HepG2 (cell line): ENCODE results near the gene CEP128. TPM values are rescaled to one million over a fixed set of nuclear protein-coding genes. Genes with fewer than 3 reads are reported as not detected.
A peak's percentile ranks its signal among the peaks of the same experiment; 100 is the strongest.

ENCODE experiments used
- BHLHE40 ChIP-seq: IDR thresholded peaks from 2 replicates; pipeline ENCODE4 v1.6.1; 2011; ENCODE audit warnings: low read length, improper control_type of control experiment
- HDAC1 ChIP-seq: sonication (generic); formaldehyde crosslinking; IDR thresholded peaks from 2 replicates; pipeline ENCODE4 v1.5.1; 2020; ENCODE audit warnings: mild to moderate bottlenecking, missing genetic modification reagents
- HMGXB3 ChIP-seq: sonication (generic); formaldehyde crosslinking; IDR thresholded peaks from 2 replicates; pipeline ENCODE4 v1.4.0; 2020; ENCODE audit warnings: missing genetic modification reagents, borderline replicate concordance
- KDM3A ChIP-seq: IDR thresholded peaks from 2 replicates; pipeline ENCODE4 v1.6.1; 2018; ENCODE audit warnings: low read depth, missing compliant biosample characterization
- MXD1 ChIP-seq: sonication (generic); formaldehyde crosslinking; IDR thresholded peaks from 2 replicates; pipeline ENCODE4 v1.4.0; 2020; ENCODE audit warnings: mild to moderate bottlenecking, missing genetic modification reagents
- MXI1 ChIP-seq: IDR thresholded peaks from 3 replicates; pipeline ENCODE4 v1.6.1; 2012; ENCODE audit warnings: low read depth, low read length, inconsistent platforms, borderline replicate concordance
- SIX4 ChIP-seq: sonication (generic); formaldehyde crosslinking; IDR thresholded peaks from 2 replicates; pipeline ENCODE4 v1.4.0; 2020; ENCODE audit warnings: missing genetic modification reagents
- SMAD9 ChIP-seq: sonication (generic); formaldehyde crosslinking; IDR thresholded peaks from 2 replicates; pipeline ENCODE4 v1.5.1; 2020; ENCODE audit warnings: mild to moderate bottlenecking, missing genetic modification reagents
- TCF7 ChIP-seq: sonication (generic); IDR thresholded peaks from 2 replicates; pipeline ENCODE4 v1.6.1; 2016; ENCODE audit warnings: antibody characterized with exemption, low read depth
- ZFP1 ChIP-seq: IDR thresholded peaks from 2 replicates; pipeline ENCODE4 v1.6.1; 2016
- ZNF10 ChIP-seq: sonication (generic); formaldehyde crosslinking; IDR thresholded peaks from 2 replicates; pipeline ENCODE4 v1.4.0; 2020; ENCODE audit warnings: mild to moderate bottlenecking, low read depth, missing genetic modification reagents, borderline replicate concordance
- ZNF589 ChIP-seq: sonication (generic); formaldehyde crosslinking; conservative IDR thresholded peaks from 2 replicates; pipeline ENCODE4 v1.8.0; 2022; ENCODE audit warnings: mild to moderate bottlenecking, moderate library complexity, missing genetic modification reagents
- ZNF747 ChIP-seq: sonication (generic); formaldehyde crosslinking; IDR thresholded peaks from 2 replicates; pipeline ENCODE4 v1.8.1; 2023; ENCODE audit warnings: missing genetic modification reagents, mild to moderate bottlenecking, borderline replicate concordance
- ZSCAN5A ChIP-seq: sonication (generic); formaldehyde crosslinking; IDR thresholded peaks from 2 replicates; pipeline ENCODE4 v1.8.0; 2022; ENCODE audit warnings: mild to moderate bottlenecking, missing genetic modification reagents, borderline replicate concordance
- polyA plus RNA-seq, 8 experiments: library from polyadenylated mRNA; depleted of rRNA in 3 of 8; stranded (reverse) in 7 of 8; unstranded in 1 of 8; fragments of >200 nt; fragmentation: Illumina TruSeq in 4 of 8; extraction: Trizol in 4 of 8; gene quantifications; 2 replicates each; pipeline versions ENCODE4 v1.2.1 to v1.2.3, GENCODE V29; 2011 to 2016; ENCODE audit warnings: low read depth in 4 of 8, missing spikeins in 1 of 8, mixed read lengths in 1 of 8; ENCODE audit not compliant: insufficient read depth in 1 of 8
- total RNA-seq, 5 experiments: library from RNA; depleted of rRNA; stranded (reverse); fragments of >200 nt; fragmentation: Illumina TruSeq; extraction: Trizol; gene quantifications; 2 replicates each; pipeline ENCODE4 v1.2.3, GENCODE V29; 2016; ENCODE audit warnings: low read depth in 1 of 5
- TF ChIP-seq, protein P1 (sequence below): sonication (generic); formaldehyde crosslinking; conservative IDR thresholded peaks from 2 replicates; pipeline ENCODE4 v1.8.0; 2022; ENCODE audit warnings: low read depth, missing genetic modification reagents
- TF ChIP-seq, protein P2 (sequence below): sonication (generic); formaldehyde crosslinking; IDR thresholded peaks from 2 replicates; pipeline ENCODE4 v1.4.0; 2020; ENCODE audit warnings: mild to moderate bottlenecking, low read depth, missing genetic modification reagents
- TF ChIP-seq, protein P3 (sequence below): sonication (generic); formaldehyde crosslinking; IDR thresholded peaks from 2 replicates; pipeline ENCODE4 v1.9.0; 2021; ENCODE audit warnings: missing genetic modification reagents, mild to moderate bottlenecking, borderline replicate concordance

Gene CEP128
- total and polyA plus RNA-seq, 2 of the 13 experiments (the other 11 are each of a cell fraction or from before 2014, with no cell fraction given) = 1.3 to 7.5 TPM

DNA sequence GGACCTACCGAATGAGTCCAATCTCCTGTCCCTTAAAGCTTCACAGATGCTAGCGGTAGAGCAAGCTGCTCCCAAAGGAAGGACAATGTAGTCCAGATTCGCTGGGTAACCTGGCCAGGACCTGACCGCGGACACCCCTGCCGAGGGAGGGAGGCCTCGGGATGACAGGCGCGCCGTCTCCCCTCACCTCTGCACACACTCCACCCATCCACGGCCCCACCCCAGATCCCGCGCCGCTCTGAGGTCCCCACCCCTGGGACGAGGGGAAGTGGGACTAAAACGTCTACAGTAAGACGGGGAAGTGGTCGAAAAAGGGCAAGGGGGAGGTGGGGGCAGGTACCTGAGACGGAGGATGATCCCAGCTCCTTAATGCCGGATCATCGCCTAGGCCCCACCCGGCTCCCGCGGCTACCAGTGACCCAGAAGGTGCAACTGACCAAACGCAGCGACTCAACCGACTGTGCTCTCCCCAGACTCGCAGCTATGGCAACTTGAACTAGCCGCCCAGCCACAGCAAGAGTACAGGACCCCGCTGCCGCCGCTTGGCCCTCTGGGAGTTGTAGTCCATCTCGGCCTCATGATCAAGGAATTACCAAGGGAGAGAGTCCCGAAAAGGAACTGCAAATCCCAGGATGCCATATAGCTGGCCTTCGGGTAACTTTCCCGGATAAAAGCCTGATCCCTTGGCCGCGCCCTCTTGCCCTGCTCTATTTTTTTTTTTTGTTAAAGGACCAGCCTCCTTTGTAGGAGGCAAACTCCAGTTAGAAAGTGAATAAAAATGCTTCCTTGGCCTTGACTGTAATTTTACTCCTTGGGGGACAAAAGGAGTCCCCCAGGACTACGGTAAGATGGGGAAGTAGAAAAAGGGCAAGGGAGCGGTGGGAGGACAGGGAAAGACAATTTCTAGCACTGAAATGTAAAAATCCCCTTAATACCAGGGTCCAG lies at the start of gene CEP128 (continued):
- TF ChIP-seq, protein P1, sequence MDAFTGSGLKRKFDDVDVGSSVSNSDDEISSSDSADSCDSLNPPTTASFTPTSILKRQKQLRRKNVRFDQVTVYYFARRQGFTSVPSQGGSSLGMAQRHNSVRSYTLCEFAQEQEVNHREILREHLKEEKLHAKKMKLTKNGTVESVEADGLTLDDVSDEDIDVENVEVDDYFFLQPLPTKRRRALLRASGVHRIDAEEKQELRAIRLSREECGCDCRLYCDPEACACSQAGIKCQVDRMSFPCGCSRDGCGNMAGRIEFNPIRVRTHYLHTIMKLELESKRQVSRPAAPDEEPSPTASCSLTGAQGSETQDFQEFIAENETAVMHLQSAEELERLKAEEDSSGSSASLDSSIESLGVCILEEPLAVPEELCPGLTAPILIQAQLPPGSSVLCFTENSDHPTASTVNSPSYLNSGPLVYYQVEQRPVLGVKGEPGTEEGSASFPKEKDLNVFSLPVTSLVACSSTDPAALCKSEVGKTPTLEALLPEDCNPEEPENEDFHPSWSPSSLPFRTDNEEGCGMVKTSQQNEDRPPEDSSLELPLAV (CRISPR knock-in tag) = no peak
- TF ChIP-seq MXI1 (peak; percentile 88; the same call in 1 of the 3 replicates), ZNF747 (no peak), ZNF589 (CRISPR knock-in tag) (no peak), SMAD9 (CRISPR knock-in tag) (no peak), MXD1 (CRISPR knock-in tag) (peak; percentile 33; the same call in 1 of the 2 replicates), SIX4 (CRISPR knock-in tag) (0 out of 2 replicates have a peak, but pooled peaks have one; percentile 25), BHLHE40 (no peak), HMGXB3 (CRISPR knock-in tag) (0 out of 2 replicates have a peak, but pooled peaks have one; percentile 65), HDAC1 (CRISPR knock-in tag) (peak; percentile 98), TCF7 (peak; percentile 17; the same call in 1 of the 2 replicates), ZNF10 (CRISPR knock-in tag) (no peak), ZFP1 (no peak), KDM3A (CRISPR knock-in tag) (no peak), ZSCAN5A (CRISPR knock-in tag) (0 out of 2 replicates have a peak, but pooled peaks have one; percentile 16)
- TF ChIP-seq, protein P2, sequence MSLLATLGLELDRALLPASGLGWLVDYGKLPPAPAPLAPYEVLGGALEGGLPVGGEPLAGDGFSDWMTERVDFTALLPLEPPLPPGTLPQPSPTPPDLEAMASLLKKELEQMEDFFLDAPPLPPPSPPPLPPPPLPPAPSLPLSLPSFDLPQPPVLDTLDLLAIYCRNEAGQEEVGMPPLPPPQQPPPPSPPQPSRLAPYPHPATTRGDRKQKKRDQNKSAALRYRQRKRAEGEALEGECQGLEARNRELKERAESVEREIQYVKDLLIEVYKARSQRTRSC = no peak
- TF ChIP-seq, protein P3, sequence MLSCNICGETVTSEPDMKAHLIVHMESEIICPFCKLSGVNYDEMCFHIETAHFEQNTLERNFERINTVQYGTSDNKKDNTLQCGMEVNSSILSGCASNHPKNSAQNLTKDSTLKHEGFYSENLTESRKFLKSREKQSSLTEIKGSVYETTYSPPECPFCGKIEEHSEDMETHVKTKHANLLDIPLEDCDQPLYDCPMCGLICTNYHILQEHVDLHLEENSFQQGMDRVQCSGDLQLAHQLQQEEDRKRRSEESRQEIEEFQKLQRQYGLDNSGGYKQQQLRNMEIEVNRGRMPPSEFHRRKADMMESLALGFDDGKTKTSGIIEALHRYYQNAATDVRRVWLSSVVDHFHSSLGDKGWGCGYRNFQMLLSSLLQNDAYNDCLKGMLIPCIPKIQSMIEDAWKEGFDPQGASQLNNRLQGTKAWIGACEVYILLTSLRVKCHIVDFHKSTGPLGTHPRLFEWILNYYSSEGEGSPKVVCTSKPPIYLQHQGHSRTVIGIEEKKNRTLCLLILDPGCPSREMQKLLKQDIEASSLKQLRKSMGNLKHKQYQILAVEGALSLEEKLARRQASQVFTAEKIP = no peak
